Body of pancreas (tissue), 4 donors: ENCODE measurements around the gene LPP.

ENCODE experiments used
- CTCF ChIP-seq, 7 experiments: fragments of 450-650 bp in 4 of 7; fragments of 200-600 bp in 3 of 7; sonication (generic) in 3 of 7; IDR thresholded peaks; one replicate each; pipeline ENCODE4 v1.5.1; 2016 to 2019; ENCODE audit warnings: antibody characterized with exemption in 7 of 7
- POLR2A ChIP-seq, 3 donors: fragments of 450-650 bp; IDR thresholded peaks; one replicate each; pipeline ENCODE4 v1.6.1; 2016; ENCODE audit warnings: antibody characterized with exemption in 3 of 3, mild to moderate bottlenecking in 2 of 3

- no peak for TF ChIP-seq CTCF (IDR thresholded peaks at IDR 0.05)
- TF ChIP-seq POLR2A (IDR thresholded peaks at IDR 0.05) = no peak
These were observed 424.8 kb downstream of the LPP start for GRCh38 chr3:188578576-188579363.
